GM23338 (cell line): ENCODE measurements around the gene CACNB2. TPM values are rescaled to one million over a fixed set of nuclear protein-coding genes. Genes with fewer than 3 reads are reported as not detected.
A peak's percentile ranks its signal among the peaks of the same experiment; 100 is the strongest.

Source experiments
- ATAC-seq: fragments of 200-7000 bp; cut with Tn5 transposase; 3 replicates; pipeline ENCODE4 v1.9.1; 2020
- DNase-seq: peaks from one replicate; pipeline ENCODE4 v3.0.0-alpha.2; 2015; ENCODE audit warnings: low spot score
- H2AFZ ChIP-seq: fragments of 200-600 bp; sonication (generic); 2 replicates; pipeline ENCODE4 v1.8.0; 2016; ENCODE audit warnings: antibody characterized with exemption, mild to moderate bottlenecking, moderate library complexity
- H3F3A ChIP-seq: fragments of 200-600 bp; sonication (generic); replicated peaks from 2 replicates; pipeline ENCODE4 v1.8.0; 2017; ENCODE audit warnings: antibody characterized with exemption, mixed run types, low read depth
- H3K27ac ChIP-seq: fragments of 200-600 bp; sonication (generic); 2 replicates; pipeline ENCODE4 v1.6.1; 2016; ENCODE audit warnings: low read depth
- H3K27me3 ChIP-seq: fragments of 200-600 bp; sonication (generic); 2 replicates; pipeline ENCODE4 v1.8.0; 2016; ENCODE audit warnings: mild to moderate bottlenecking, mixed run types, moderate library complexity; ENCODE audit not compliant: insufficient read depth
- H3K36me3 ChIP-seq: fragments of 200-600 bp; sonication (generic); 2 replicates; pipeline ENCODE4 v1.8.0; 2016; ENCODE audit warnings: mild to moderate bottlenecking; ENCODE audit not compliant: insufficient read depth
- H3K4me1 ChIP-seq: fragments of 200-600 bp; sonication (generic); 2 replicates; pipeline ENCODE4 v1.8.0; 2016; ENCODE audit warnings: mild to moderate bottlenecking, moderate library complexity; ENCODE audit not compliant: insufficient read depth
- H3K4me2 ChIP-seq: fragments of 200-600 bp; sonication (generic); 2 replicates; pipeline ENCODE4 v1.7.1; 2017; ENCODE audit warnings: mixed run types
- H3K4me3 ChIP-seq: fragments of 200-600 bp; sonication (generic); 2 replicates; pipeline ENCODE4 v1.6.1; 2016; ENCODE audit warnings: mixed run types
- H3K79me2 ChIP-seq: fragments of 200-600 bp; sonication (generic); replicated peaks from 2 replicates; pipeline ENCODE4 v1.8.0; 2017; ENCODE audit warnings: mild to moderate bottlenecking; ENCODE audit not compliant: insufficient read depth
- H3K9me2 ChIP-seq: fragments of 200-600 bp; sonication (generic); 2 replicates; pipeline ENCODE4 v1.8.0; 2017; ENCODE audit not compliant: insufficient read depth
- H4K20me1 ChIP-seq: fragments of 200-600 bp; sonication (generic); replicated peaks from 2 replicates; pipeline ENCODE4 v1.8.0; 2017; ENCODE audit warnings: mild to moderate bottlenecking; ENCODE audit not compliant: insufficient read depth
- H3K27ac Mint-ChIP-seq: 2 replicates; pipeline ENCODE4 v1.8.0; 2020; ENCODE audit warnings: inconsistent platforms, mild to moderate bottlenecking, moderate library complexity, mixed read lengths
- H3K27me3 Mint-ChIP-seq: 3 replicates; pipeline ENCODE4 v1.8.0; 2022; ENCODE audit warnings: low read depth, mild to moderate bottlenecking, moderate library complexity, mixed read lengths, inconsistent platforms; ENCODE audit not compliant: insufficient read depth, poor library complexity
- H3K36me3 Mint-ChIP-seq: 3 replicates; pipeline ENCODE4 v1.8.0; 2021; ENCODE audit warnings: low read depth, mild to moderate bottlenecking, inconsistent platforms, moderate library complexity, mixed read lengths
- H3K4me1 Mint-ChIP-seq: 3 replicates; pipeline ENCODE4 v1.8.0; 2020; ENCODE audit warnings: mild to moderate bottlenecking, inconsistent platforms, mixed read lengths
- H3K4me3 Mint-ChIP-seq: 3 replicates; pipeline ENCODE4 v1.8.0; 2021; ENCODE audit warnings: moderate library complexity, mild to moderate bottlenecking, inconsistent platforms, mixed read lengths
- H3K9me3 Mint-ChIP-seq: 3 replicates; pipeline ENCODE4 v1.8.0; 2020; ENCODE audit warnings: moderate library complexity, mild to moderate bottlenecking, inconsistent platforms, mixed read lengths
- ETS1 ChIP-seq: IDR thresholded peaks from 2 replicates; pipeline ENCODE4 v1.6.1; 2016; ENCODE audit warnings: antibody characterized with exemption
- EZH2 ChIP-seq: fragments of 200-600 bp; sonication (generic); IDR thresholded peaks from one replicate; pipeline ENCODE4 v1.8.0; 2017; ENCODE audit warnings: antibody characterized with exemption, mild to moderate bottlenecking, low read depth; ENCODE audit not compliant: unreplicated experiment
- EZH2phosphoT487 ChIP-seq: fragments of 200-600 bp; sonication (generic); IDR thresholded peaks from one replicate; pipeline ENCODE4 v1.8.1; 2018; ENCODE audit warnings: antibody characterized with exemption; ENCODE audit not compliant: unreplicated experiment
- JUNB ChIP-seq: IDR thresholded peaks from one replicate; pipeline ENCODE4 v1.6.1; 2016; ENCODE audit warnings: antibody characterized with exemption; ENCODE audit not compliant: unreplicated experiment
- NANOG ChIP-seq: IDR thresholded peaks from 2 replicates; pipeline ENCODE4 v1.6.1; 2016; ENCODE audit warnings: antibody characterized with exemption, borderline replicate concordance
- REST ChIP-seq: IDR thresholded peaks from one replicate; pipeline ENCODE4 v1.6.1; 2018; ENCODE audit warnings: antibody characterized with exemption; ENCODE audit not compliant: unreplicated experiment
- STAT1 ChIP-seq: IDR thresholded peaks from one replicate; pipeline ENCODE4 v1.6.1; 2016; ENCODE audit warnings: antibody characterized with exemption; ENCODE audit not compliant: unreplicated experiment
- ZNF462 ChIP-seq: fragments of 250-450 bp; sonication (Bioruptor Pico); IDR thresholded peaks from 2 replicates; pipeline ENCODE4 v1.5.0; 2020; ENCODE audit warnings: mild to moderate bottlenecking, moderate library complexity
- polyA plus RNA-seq: library from polyadenylated mRNA; unstranded; fragments of >200 nt; fragmentation: Nextera tagmentation; extraction: Ambion mirVana; gene quantifications from 2 replicates; pipeline ENCODE4 v1.2.1, GENCODE V29; 2016
- total RNA-seq: library from RNA; depleted of rRNA; stranded (reverse); fragments of >200 nt; shearing (Covaris generic); gene quantifications from 2 replicates; pipeline ENCODE4 v1.2.3, GENCODE V29; 2014

CACNB2 gene
- total and polyA plus RNA-seq, 2 experiments from 2014 or later = 5.0 to 5.9 TPM

- Histone ChIP-seq H3K27me3 (no peaks in the 10 kb centered on the region), H3K4me3 (no peak overlapping the region), H2AFZ (no peak overlapping the region), H3K4me1 (peaks cover 13% of the 10 kb centered on the region), H3F3A (no peaks in the 10 kb centered on the region), H3K27ac (peak overlapping the region; percentile 51; the same call in 1 of the 2 replicates), H3K9me2 (no peaks in the 10 kb centered on the region), H3K4me2 (0 out of 2 replicates have a peak overlapping the region, but pooled peaks have one; percentile 42), H4K20me1 (no peaks in the 10 kb centered on the region), H3K79me2 (no peaks in the 10 kb centered on the region), H3K36me3 (no peaks in the 10 kb centered on the region)
- TF ChIP-seq ZNF462 (0 out of 2 replicates have a peak, but pooled peaks have one; percentile 15), STAT1 (no peak)
- no peaks in the 10 kb centered on the region for H3K9me3 Mint-ChIP-seq
- peak; percentile 78 for ATAC-seq
- H3K27me3 Mint-ChIP-seq = peaks cover 2% of the 10 kb centered on the region
- H3K27ac Mint-ChIP-seq = peak overlapping the region; percentile 6; the same call in 1 of the 2 replicates
- DNase-seq = no peak
- H3K4me3 Mint-ChIP-seq = no peak overlapping the region
- no peaks in the 10 kb centered on the region for H3K36me3 Mint-ChIP-seq
- H3K4me1 Mint-ChIP-seq = peaks cover 14% of the 10 kb centered on the region
Observed at GRCh38 chr10:18196806-18197550, 56.8 kb downstream of the CACNB2 start.

- Histone ChIP-seq H3F3A (no peaks in the 10 kb centered on the region), H3K27me3 (no peaks in the 10 kb centered on the region), H3K4me1 (peaks cover 13% of the 10 kb centered on the region), H3K36me3 (no peaks in the 10 kb centered on the region), H3K4me2 (0 out of 2 replicates have a peak overlapping the region, but pooled peaks have one; percentile 42), H3K9me2 (no peaks in the 10 kb centered on the region), H3K4me3 (no peak overlapping the region), H2AFZ (no peak overlapping the region), H3K79me2 (no peaks in the 10 kb centered on the region), H4K20me1 (no peaks in the 10 kb centered on the region), H3K27ac (no peak overlapping the region)
- Mint-ChIP-seq H3K9me3 (no peaks in the 10 kb centered on the region), H3K36me3 (no peaks in the 10 kb centered on the region), H3K27me3 (peaks cover 2% of the 10 kb centered on the region), H3K27ac (no peak overlapping the region), H3K4me1 (peaks cover 14% of the 10 kb centered on the region), H3K4me3 (no peak overlapping the region)
- no peak for ATAC-seq
- no peak for DNase-seq
- TF ChIP-seq STAT1 (no peak), EZH2 (no peak), ETS1 (no peak), EZH2phosphoT487 (no peak), NANOG (no peak), JUNB (no peak), REST (no peak)
Observed at GRCh38 chr10:18197706-18198105, 57.5 kb downstream of the CACNB2 start.
